Kidney (tissue), 14 donors: ENCODE results near the gene KATNAL1. TPM values are rescaled to one million over a fixed set of nuclear protein-coding genes. Genes with fewer than 3 reads are reported as not detected.
A peak's percentile ranks its signal among the peaks of the same experiment; 100 is the strongest.

Source experiments
- DNase-seq, 5 donors: peaks; one replicate each; pipeline ENCODE4 v3.0.0-alpha.2; 2013 to 2020
- FAIRE-seq: peaks from 2 replicates; lab custom pipeline; 2012; peaks lifted over from hg19 to GRCh38; lab: Jason Lieb, UNC
- H3K27ac ChIP-seq, 2 donors: one replicate each; pipeline ENCODE4 v1.7.0; 2013; ENCODE audit warnings: low read depth in 2 of 2, low read length in 2 of 2, inconsistent platforms in 1 of 2
- H3K27me3 ChIP-seq: one replicate; pipeline ENCODE4 v1.7.1; 2013; ENCODE audit warnings: low read length, inconsistent platforms; ENCODE audit not compliant: control insufficient read depth, insufficient read depth
- H3K36me3 ChIP-seq, 3 donors: one replicate each; pipeline versions ENCODE4 v1.7.0 to v1.7.1; 2013; ENCODE audit warnings: low read length in 3 of 3, control low read depth in 1 of 3, inconsistent platforms in 1 of 3; ENCODE audit not compliant: insufficient read depth in 3 of 3, control insufficient read depth in 2 of 3
- H3K4me1 ChIP-seq, 3 donors: one replicate each; pipeline versions ENCODE4 v1.7.0 to v1.7.1; 2013; ENCODE audit warnings: low read length in 3 of 3, inconsistent platforms in 1 of 3, low read depth in 1 of 3; ENCODE audit not compliant: control insufficient read depth in 2 of 3, insufficient read depth in 2 of 3
- H3K4me3 ChIP-seq, 3 donors: one replicate each; pipeline versions ENCODE4 v1.7.0 to v1.8.1; 2013; ENCODE audit warnings: low read length in 3 of 3, control low read depth in 1 of 3, inconsistent platforms in 1 of 3
- H3K9ac ChIP-seq, 3 donors: one replicate each; pipeline versions ENCODE4 v1.7.0 to v1.7.1; 2013; ENCODE audit warnings: low read length in 3 of 3, control low read depth in 1 of 3, inconsistent platforms in 1 of 3
- H3K9me3 ChIP-seq, 3 donors: one replicate each; pipeline versions ENCODE4 v1.7.0 to v1.7.1; 2013; ENCODE audit warnings: low read length in 3 of 3, control low read depth in 1 of 3, inconsistent platforms in 1 of 3; ENCODE audit not compliant: control insufficient read depth in 2 of 3, insufficient read depth in 1 of 3
- intact Hi-C: fragments of 100-400 bp; cut with DNase I; formaldehyde crosslinking; loops from one replicate; pipeline ENCODE4 v1.11.1; 2022
- polyA plus RNA-seq: library from polyadenylated mRNA; stranded (reverse); fragments of 350-450 nt; fragmentation: Illumina TruSeq; extraction: RNeasy Lipid Tissue Mini Kit (QIAGEN cat#74804); gene quantifications from one replicate; pipeline ENCODE4 v1.2.3, GENCODE V29; 2014; ENCODE audit warnings: low read depth, low replicate concordance; ENCODE audit not compliant: insufficient read depth
- total RNA-seq: library from RNA; stranded (reverse); fragmentation: NEBNext Ultra II Directional; extraction: Animal tissue kit (Norgen Biotek cat#: 25700); gene quantifications from one replicate; pipeline ENCODE4 v1.2.1, GENCODE V29; 2021
- TF ChIP-seq, protein P1 (sequence below): IDR thresholded peaks from 3 replicates; pipeline ENCODE4 v1.5.1; 2012; ENCODE audit warnings: mild to moderate bottlenecking, moderate library complexity, borderline replicate concordance; ENCODE audit not compliant: insufficient read depth; ENCODE audit errors: extremely low read depth
- donor health status: control.
- donor health status: control.
- donor health status: control.
- donor health status: control.
- donor health status: control.
- donor health status: DM: yes; HTN: yes; CAD: no.
- donor health status: Normal renal cell carcinoma (clear cell type).

The KATNAL1 gene
- total and polyA plus RNA-seq, 2 donors from 2014 or later: 2.5 to 21.8 TPM

DNA sequence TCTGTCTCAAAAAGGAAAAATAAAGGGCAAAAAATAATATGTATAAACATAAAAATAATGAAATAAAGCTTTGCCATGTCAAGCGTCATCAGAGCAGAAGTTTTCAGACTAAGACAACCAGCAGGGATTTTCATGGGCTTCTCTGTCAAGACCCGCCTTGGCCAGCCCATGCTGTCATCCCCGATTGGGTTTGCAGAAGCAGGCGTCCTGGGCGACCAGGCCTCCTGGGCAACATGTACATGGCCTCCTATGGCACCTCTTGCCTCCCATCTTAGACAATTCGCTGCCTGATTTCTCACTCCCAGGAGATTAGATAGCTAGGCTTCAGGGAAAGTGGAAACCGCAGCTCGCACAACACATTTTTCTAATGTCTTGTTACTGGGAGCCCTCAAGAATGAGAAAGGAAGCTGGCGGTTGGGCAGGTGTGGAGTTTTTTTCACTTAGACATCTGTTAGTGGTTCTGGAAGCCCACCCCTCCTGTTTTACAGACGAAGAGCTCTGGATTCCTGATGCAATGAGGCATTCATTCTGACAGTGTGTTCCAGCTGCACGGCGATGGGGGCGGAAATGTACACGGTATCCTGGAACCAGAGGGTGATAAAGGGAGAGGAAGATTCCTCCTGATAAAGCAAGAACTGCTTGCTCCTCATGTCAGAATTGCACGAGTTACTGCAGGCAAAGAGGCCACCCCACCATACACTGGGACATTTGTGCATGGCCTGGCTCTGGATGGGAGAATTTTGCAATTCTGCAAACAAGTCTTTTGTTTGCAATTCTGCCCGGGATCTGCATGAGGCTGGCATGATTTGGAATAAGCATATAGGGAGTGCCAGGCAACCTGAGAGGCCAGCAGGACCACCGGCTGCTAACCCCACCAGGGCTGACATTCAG lies 47.4 kb upstream of the KATNAL1 start:
- Histone ChIP-seq H3K36me3 (no peaks in the 10 kb centered on the region), H3K9me3 (peaks cover 0 to 5% (median 0%) of the 10 kb centered on the region in 3 donors), H3K27ac (no peak overlapping the region), H3K4me3 (no peak overlapping the region), H3K4me1 (no peaks in the 10 kb centered on the region), H3K27me3 (no peaks in the 10 kb centered on the region), H3K9ac (no peak overlapping the region)
- intact Hi-C loops: no loop called here
- FAIRE-seq (no peak), DNase-seq (peak in 3 of 5 donors; percentile 64 to 74 (median 72))
- TF ChIP-seq, protein P1, sequence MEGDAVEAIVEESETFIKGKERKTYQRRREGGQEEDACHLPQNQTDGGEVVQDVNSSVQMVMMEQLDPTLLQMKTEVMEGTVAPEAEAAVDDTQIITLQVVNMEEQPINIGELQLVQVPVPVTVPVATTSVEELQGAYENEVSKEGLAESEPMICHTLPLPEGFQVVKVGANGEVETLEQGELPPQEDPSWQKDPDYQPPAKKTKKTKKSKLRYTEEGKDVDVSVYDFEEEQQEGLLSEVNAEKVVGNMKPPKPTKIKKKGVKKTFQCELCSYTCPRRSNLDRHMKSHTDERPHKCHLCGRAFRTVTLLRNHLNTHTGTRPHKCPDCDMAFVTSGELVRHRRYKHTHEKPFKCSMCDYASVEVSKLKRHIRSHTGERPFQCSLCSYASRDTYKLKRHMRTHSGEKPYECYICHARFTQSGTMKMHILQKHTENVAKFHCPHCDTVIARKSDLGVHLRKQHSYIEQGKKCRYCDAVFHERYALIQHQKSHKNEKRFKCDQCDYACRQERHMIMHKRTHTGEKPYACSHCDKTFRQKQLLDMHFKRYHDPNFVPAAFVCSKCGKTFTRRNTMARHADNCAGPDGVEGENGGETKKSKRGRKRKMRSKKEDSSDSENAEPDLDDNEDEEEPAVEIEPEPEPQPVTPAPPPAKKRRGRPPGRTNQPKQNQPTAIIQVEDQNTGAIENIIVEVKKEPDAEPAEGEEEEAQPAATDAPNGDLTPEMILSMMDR: no peak

DNA sequence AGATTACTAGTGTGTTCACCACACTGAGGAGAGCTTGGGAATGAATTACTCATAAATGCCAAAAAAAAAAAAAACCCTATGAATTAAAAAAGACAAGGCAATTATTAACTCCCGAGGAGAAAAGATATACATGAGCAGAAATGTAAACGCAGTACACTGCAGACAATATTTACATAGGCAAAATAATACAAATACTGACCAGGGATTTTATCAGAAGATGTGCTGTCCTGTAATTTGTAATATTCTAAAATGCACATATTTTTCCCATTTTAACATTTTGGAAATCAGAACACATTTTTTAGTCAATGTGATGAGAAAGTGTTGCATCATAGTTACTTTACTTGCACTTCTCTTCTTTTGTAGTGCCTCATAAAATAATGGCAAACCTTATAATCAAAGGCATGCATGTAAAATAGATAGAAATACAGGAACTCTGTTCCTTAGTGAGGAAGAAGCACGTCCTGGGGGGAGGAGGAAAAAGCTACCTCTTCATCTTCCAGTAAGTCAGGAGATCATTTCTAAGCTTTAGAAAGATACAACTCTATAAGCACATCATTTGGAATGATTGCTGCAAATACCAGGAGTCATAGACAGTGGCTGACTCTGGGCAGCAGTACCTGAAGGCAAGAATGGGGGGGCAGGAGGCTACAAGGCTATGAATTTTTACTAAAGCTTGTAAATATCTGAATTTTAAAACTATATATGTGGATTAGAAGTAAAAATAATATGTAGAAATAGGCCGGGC lies 46.3 kb upstream of the KATNAL1 start:
- Histone ChIP-seq H3K9ac (no peak overlapping the region), H3K9me3 (peaks cover 0 to 5% (median 0%) of the 10 kb centered on the region in 3 donors), H3K36me3 (no peaks in the 10 kb centered on the region), H3K27ac (no peak overlapping the region), H3K27me3 (no peaks in the 10 kb centered on the region), H3K4me3 (no peak overlapping the region), H3K4me1 (no peaks in the 10 kb centered on the region)
- intact Hi-C loops: no loop called here
- no peak for FAIRE-seq
- TF ChIP-seq, protein P1: no peak
- no peak for DNase-seq

DNA sequence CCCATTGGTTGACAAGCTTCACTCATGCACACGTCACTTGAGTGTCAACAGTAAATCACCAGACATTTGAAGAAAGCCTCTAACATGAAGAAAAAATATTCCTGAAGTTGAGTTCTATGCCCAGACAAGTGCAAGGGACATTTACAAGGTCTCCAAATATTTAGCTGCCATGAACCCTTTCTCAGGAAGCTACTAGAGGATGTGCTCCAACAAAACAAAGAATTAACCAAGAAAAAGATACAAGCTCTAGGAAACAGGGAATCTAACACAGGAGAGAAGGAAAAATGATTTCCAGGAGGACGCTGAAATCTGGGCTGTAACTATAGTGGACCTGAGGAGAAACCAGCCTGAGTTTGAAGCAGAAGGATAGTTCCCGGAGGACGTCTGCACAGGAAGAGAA lies 45.7 kb upstream of the KATNAL1 start:
- TF ChIP-seq, protein P1: no peak
- DNase-seq (no peak), FAIRE-seq (no peak)
- intact Hi-C loops: no loop called here
- Histone ChIP-seq H3K4me3 (no peak overlapping the region), H3K36me3 (no peaks in the 10 kb centered on the region), H3K4me1 (no peaks in the 10 kb centered on the region), H3K27me3 (no peaks in the 10 kb centered on the region), H3K9ac (no peak overlapping the region), H3K27ac (no peak overlapping the region), H3K9me3 (peaks cover 0 to 5% (median 0%) of the 10 kb centered on the region in 3 donors)
